B cell (primary cell): ENCODE data around the gene ATF3. TPM values are rescaled to one million over a fixed set of nuclear protein-coding genes. Genes with fewer than 3 reads are reported as not detected.

Experiments
- ATAC-seq: fragments of 200-7000 bp; cut with Tn5 transposase; one replicate; pipeline ENCODE4 v1.10.0; 2021; ENCODE audit warnings: low read depth, mild to moderate bottlenecking, moderate number of reproducible peaks, moderate library complexity
- CTCF ChIA-PET: fragments of 350-600 bp; sonication (Branson Sonifier 250); formaldehyde crosslinking; loops from one replicate; lab custom pipeline; 2021; ENCODE audit warnings: antibody characterized with exemption, inconsistent platforms; lab: Charles Lee
- POLR2A ChIA-PET: fragments of 350-600 bp; sonication (Branson Sonifier 250); formaldehyde crosslinking; loops from one replicate; lab custom pipeline; 2021; ENCODE audit warnings: antibody characterized with exemption; lab: Charles Lee
- DNase-seq: peaks from one replicate; pipeline ENCODE4 v3.0.0; 2013
- H2AFZ ChIP-seq: 2 replicates; pipeline ENCODE4 v1.6.1; 2012; ENCODE audit warnings: mild to moderate bottlenecking, low read depth, low read length; ENCODE audit not compliant: insufficient read depth, poor library complexity, severe bottlenecking
- H3K27ac ChIP-seq, 2 donors: 1 replicate in 1 of 2; 2 replicates in 1 of 2; pipeline ENCODE4 v1.5.1; 2012 to 2013; ENCODE audit warnings: low read length in 2 of 2, mild to moderate bottlenecking in 2 of 2, moderate library complexity in 1 of 2
- H3K27me3 ChIP-seq, 4 experiments: fragments of 200-600 bp in 1 of 4; sonication (generic) in 1 of 4; replicated peaks in 1 of 4; 1 replicate in 2 of 4; 2 replicates in 2 of 4; pipeline versions ENCODE4 v1.6.1 to v1.7.0; 2013 to 2016; ENCODE audit warnings: low read length in 3 of 4, mild to moderate bottlenecking in 2 of 4, mixed read lengths in 1 of 4, moderate library complexity in 1 of 4; ENCODE audit not compliant: insufficient read depth in 4 of 4, control insufficient read depth in 3 of 4; ENCODE audit errors: control extremely low read depth in 1 of 4
- H3K36me3 ChIP-seq, 2 experiments: replicated peaks in 1 of 2; 1 replicate in 1 of 2; 2 replicates in 1 of 2; pipeline versions ENCODE4 v1.6.1 to v1.7.1; 2013; ENCODE audit warnings: low read length in 1 of 2; ENCODE audit not compliant: insufficient read depth in 2 of 2, control insufficient read depth in 1 of 2; ENCODE audit errors: control extremely low read depth in 1 of 2, extremely low read depth in 1 of 2
- H3K4me1 ChIP-seq, 2 donors: fragments of 200-600 bp in 1 of 2; sonication (generic) in 1 of 2; 1 replicate in 1 of 2; 2 replicates in 1 of 2; pipeline versions ENCODE4 v1.5.1 to v1.6.1; 2013 to 2017; ENCODE audit warnings: low read length in 2 of 2; ENCODE audit not compliant: control insufficient read depth in 2 of 2, insufficient read depth in 2 of 2
- H3K4me2 ChIP-seq: replicated peaks from 2 replicates; pipeline ENCODE3; 2012; ENCODE audit warnings: mild to moderate bottlenecking, low read depth, low read length; ENCODE audit not compliant: poor library complexity, severe bottlenecking
- H3K4me3 ChIP-seq, 5 experiments: fragments of 200-600 bp in 1 of 5; sonication (generic) in 1 of 5; 1 replicate in 3 of 5; 2 replicates in 2 of 5; pipeline versions ENCODE4 v1.5.1 to v1.7.0; 2011 to 2016; ENCODE audit warnings: low read length in 4 of 5, mild to moderate bottlenecking in 4 of 5, low read depth in 2 of 5, control low read depth in 1 of 5, moderate library complexity in 1 of 5; ENCODE audit not compliant: insufficient read depth in 1 of 5; ENCODE audit errors: control extremely low read depth in 1 of 5, extremely low read depth in 1 of 5
- H3K79me2 ChIP-seq: fragments of 200-600 bp; sonication (generic); one replicate; pipeline ENCODE4 v1.6.0; 2016; ENCODE audit warnings: low read length; ENCODE audit not compliant: control insufficient read depth, insufficient read depth
- H3K9ac ChIP-seq: fragments of 200-600 bp; sonication (generic); 2 replicates; pipeline ENCODE4 v1.6.1; 2017; ENCODE audit warnings: mild to moderate bottlenecking, low read length, moderate library complexity
- H3K9me3 ChIP-seq, 3 donors: one replicate each; pipeline versions ENCODE4 v1.6.1 to v1.7.1; 2013; ENCODE audit warnings: low read length in 2 of 3; ENCODE audit not compliant: control insufficient read depth in 2 of 3, insufficient read depth in 1 of 3; ENCODE audit errors: control extremely low read depth in 1 of 3
- H4K20me1 ChIP-seq: 2 replicates; pipeline ENCODE4 v1.6.0; 2012; ENCODE audit warnings: mild to moderate bottlenecking, low read length; ENCODE audit not compliant: insufficient read depth, control insufficient read depth, poor library complexity, severe bottlenecking
- H3K27ac Mint-ChIP-seq: one replicate; pipeline ENCODE4 v1.8.0; 2021; ENCODE audit warnings: mixed read lengths
- H3K27me3 Mint-ChIP-seq: one replicate; pipeline ENCODE4 v1.8.0; 2021; ENCODE audit warnings: mixed read lengths
- H3K4me1 Mint-ChIP-seq: one replicate; pipeline ENCODE4 v1.8.0; 2021; ENCODE audit warnings: mixed read lengths
- H3K4me3 Mint-ChIP-seq: one replicate; pipeline ENCODE4 v1.8.0; 2021; ENCODE audit warnings: mixed read lengths
- H3K9me3 Mint-ChIP-seq: one replicate; pipeline ENCODE4 v1.8.0; 2022; ENCODE audit warnings: mixed read lengths; ENCODE audit not compliant: insufficient read depth
- CTCF ChIP-seq: fragments of 200-600 bp; IDR thresholded peaks from one replicate; pipeline ENCODE4 v1.8.0; 2022; ENCODE audit warnings: antibody characterized with exemption, mild to moderate bottlenecking
- EZH2 ChIP-seq: IDR thresholded peaks from 2 replicates; pipeline ENCODE4 v1.6.1; 2012; ENCODE audit warnings: borderline replicate concordance, low read depth, mild to moderate bottlenecking, moderate library complexity, low read length; ENCODE audit not compliant: insufficient read depth, poor library complexity, severe bottlenecking
- WGBS: methylation state at CpG from one replicate; pipeline ENCODE4 v1.1.5; 2013; ENCODE audit warnings: missing lambda C conversion rate; ENCODE audit not compliant: insufficient coverage; 5-methylcytosine and 5-hydroxymethylcytosine counted together
- intact Hi-C: fragments of 100-400 bp; cut with micrococcal nuclease; formaldehyde crosslinking; loops from one replicate; pipeline ENCODE4 v1.10.0; 2022
- polyA plus RNA-seq: library from polyadenylated mRNA; depleted of rRNA; stranded (reverse); fragments of >200 nt; gene quantifications from 2 replicates; pipeline ENCODE4 v1.2.3, GENCODE V29; 2012
- total RNA-seq, 2 donors: library from RNA; stranded (reverse); fragments of 120-200 nt in 1 of 2; gene quantifications; 1 replicate in 1 of 2; 2 replicates in 1 of 2; pipeline versions ENCODE4 v1.2.3 to v1.2.4, GENCODE V29; 2013 to 2022

The ATF3 gene
- total and polyA plus RNA-seq, 2 donors (not counting 1 experiment from before 2014, with no cell fraction given), result 4.5 to 42.3 TPM

- Mint-ChIP-seq H3K27ac (no peak overlapping the region), H3K9me3 (no peaks in the 10 kb centered on the region), H3K27me3 (peaks cover 11% of the 10 kb centered on the region), H3K4me1 (peaks cover 11% of the 10 kb centered on the region), H3K4me3 (no peak overlapping the region)
- Histone ChIP-seq H3K79me2 (no peaks in the 10 kb centered on the region), H3K9me3 (no peaks in the 10 kb centered on the region), H2AFZ (no peak overlapping the region), H3K4me2 (no peak overlapping the region), H3K27me3 (peaks cover 0 to 18% (median 8%) of the 10 kb centered on the region in 4 experiments), H3K27ac (no peak overlapping the region), H3K9ac (no peak overlapping the region), H3K4me1 (peaks cover 8 to 19% of the 10 kb centered on the region in 2 donors), H4K20me1 (no peaks in the 10 kb centered on the region), H3K4me3 (no peak overlapping the region), H3K36me3 (no peaks in the 10 kb centered on the region)
- intact Hi-C loops, result no loop called here
- TF ChIP-seq CTCF (no peak), EZH2 (no peak)
- CTCF ChIA-PET, result interaction anchor here (0.6 to 1.8 kb wide), 4 partner anchors 17 to 381 kb away, joined by 3 to 5 read pairs (median 4); no protein-coding TSS in a partner anchor
- 80% methylated on average over 3 of the region's 8 CpGs for WGBS
- ATAC-seq, result no peak
- DNase-seq, result no peak
- POLR2A ChIA-PET, result no interaction called here
These were observed 5.1 kb downstream of the ATF3 start for GRCh38 chr1:212613440-212614335.
